HepG2 (cell line): ENCODE data around the gene HOXC9. TPM values are rescaled to one million over a fixed set of nuclear protein-coding genes. Genes with fewer than 3 reads are reported as not detected.

ENCODE experiments used
- ATAC-seq: fragments of 200-7000 bp; cut with Tn5 transposase; 3 replicates; pipeline ENCODE4 v1.9.1; 2020; ENCODE audit warnings: mild to moderate bottlenecking, moderate library complexity
- BruUV-seq: library from RNA; stranded (reverse); fragments of 400-500 nt; replicated peaks from 2 replicates; lab custom pipeline; 2021; lab: Mats Ljungman, UMichigan
- CTCF ChIA-PET: fragments of 300-600 bp; formaldehyde crosslinking; extraction: SDS; loops from one replicate; lab custom pipeline; 2021; ENCODE audit warnings: low total read pairs, inconsistent platforms, low intra/inter-chr PET ratio; lab: Yijun Ruan, JAX
- POLR2A ChIA-PET: fragments of 350-600 bp; sonication (Branson Sonifier 250); formaldehyde crosslinking; loops from one replicate; lab custom pipeline; 2020; ENCODE audit warnings: antibody characterized with exemption, inconsistent platforms; lab: Yijun Ruan, JAX
- DNase-seq: peaks from one replicate; pipeline ENCODE4 v3.0.0-alpha.2; 2015; ENCODE audit warnings: low spot score
- FAIRE-seq: peaks from 3 replicates; lab custom pipeline; 2011; peaks lifted over from hg19 to GRCh38; lab: Jason Lieb, UNC
- H2AFZ ChIP-seq: one replicate; pipeline ENCODE4 v1.6.1; 2011; ENCODE audit warnings: low read length, inconsistent platforms
- H3K27ac ChIP-seq: fragments of 300-600 bp; 3 replicates; pipeline ENCODE4 v1.8.0; 2011; ENCODE audit warnings: mixed run types, mild to moderate bottlenecking, mixed read lengths, low read length, inconsistent platforms; ENCODE audit not compliant: insufficient read depth; ENCODE audit errors: extremely low read length
- H3K27me3 ChIP-seq, 2 experiments: fragments of 200-600 bp in 1 of 2; 2 replicates in 1 of 2; 3 replicates in 1 of 2; pipeline versions ENCODE4 v1.6.0 to v1.8.0; 2011; ENCODE audit warnings: low read length in 2 of 2, mild to moderate bottlenecking in 2 of 2, moderate library complexity in 2 of 2, inconsistent platforms in 1 of 2; ENCODE audit not compliant: insufficient read depth in 2 of 2, control insufficient read depth in 1 of 2
- H3K36me3 ChIP-seq, 2 experiments: fragments of 200-600 bp in 1 of 2; replicated peaks in 1 of 2; 2 replicates in 1 of 2; 3 replicates in 1 of 2; pipeline versions ENCODE4 v1.5.1 to v1.8.0; 2011; ENCODE audit warnings: low read length in 2 of 2, inconsistent platforms in 1 of 2; ENCODE audit not compliant: insufficient read depth in 2 of 2, control insufficient read depth in 1 of 2
- H3K4me1 ChIP-seq: 2 replicates; pipeline ENCODE4 v1.5.1; 2012; ENCODE audit warnings: low read length, inconsistent platforms; ENCODE audit not compliant: insufficient read depth
- H3K4me2 ChIP-seq: 2 replicates; pipeline ENCODE4 v1.6.0; 2011; ENCODE audit warnings: low read depth, low read length, inconsistent platforms
- H3K4me3 ChIP-seq, 3 experiments: fragments of 200-600 bp in 1 of 3; sonication (generic), shearing (Covaris generic) in 1 of 3; replicated peaks in 1 of 3; 2 replicates each; pipeline ENCODE4 v1.5.1; 2011 to 2016; ENCODE audit warnings: low read length in 3 of 3, inconsistent platforms in 2 of 3, low read depth in 2 of 3, mild to moderate bottlenecking in 2 of 3, control low read depth in 1 of 3, mixed read lengths in 1 of 3; ENCODE audit not compliant: insufficient read depth in 1 of 3
- H3K79me2 ChIP-seq: one replicate; pipeline ENCODE4 v1.6.1; 2011; ENCODE audit warnings: low read length, inconsistent platforms; ENCODE audit not compliant: insufficient read depth
- H3K9ac ChIP-seq: 2 replicates; pipeline ENCODE4 v1.6.0; 2011; ENCODE audit warnings: mild to moderate bottlenecking, low read depth, low read length, inconsistent platforms; ENCODE audit not compliant: insufficient read depth
- H3K9me3 ChIP-seq: 2 replicates; pipeline ENCODE4 v1.5.1; 2012; ENCODE audit warnings: mild to moderate bottlenecking, low read length
- H4K20me1 ChIP-seq: 2 replicates; pipeline ENCODE4 v1.6.0; 2011; ENCODE audit warnings: inconsistent platforms, mild to moderate bottlenecking, low read length, moderate library complexity; ENCODE audit not compliant: insufficient read depth
- DNMT3B ChIP-seq: conservative IDR thresholded peaks from 2 replicates; pipeline ENCODE4 v1.6.1; 2016; ENCODE audit warnings: missing biosample characterization, control low read depth
- HCFC1 ChIP-seq: fragments of 150-350 bp; IDR thresholded peaks from 2 replicates; pipeline ENCODE4 v1.6.1; 2014; ENCODE audit warnings: low read depth, low read length
- ZMYM4 ChIP-seq: sonication (generic); formaldehyde crosslinking; IDR thresholded peaks from 2 replicates; pipeline ENCODE4 v1.8.1; 2023; ENCODE audit warnings: mild to moderate bottlenecking, missing genetic modification reagents
- ZNF253 ChIP-seq: sonication (generic); formaldehyde crosslinking; IDR thresholded peaks from 2 replicates; pipeline ENCODE4 v1.8.0; 2022; ENCODE audit warnings: mild to moderate bottlenecking, missing genetic modification reagents, borderline replicate concordance
- ZNF510 ChIP-seq: sonication (generic); formaldehyde crosslinking; IDR thresholded peaks from 2 replicates; pipeline ENCODE4 v1.4.0; 2020; ENCODE audit warnings: low read depth, mild to moderate bottlenecking, missing genetic modification reagents
- ZSCAN25 ChIP-seq: sonication (generic); formaldehyde crosslinking; IDR thresholded peaks from 2 replicates; pipeline ENCODE4 v1.8.0; 2022; ENCODE audit warnings: mild to moderate bottlenecking, missing genetic modification reagents
- WGBS: methylation state at CpG from one replicate; pipeline ENCODE4 v1.1.6; 2017; ENCODE audit warnings: low lambda C conversion rate; 5-methylcytosine and 5-hydroxymethylcytosine counted together
- in situ Hi-C: cut with HindIII; loops from 2 replicates; pipeline ENCODE4 v1.10.0; 2017; ENCODE audit warnings: low pct_unique_long_range_greater_than_20kb; ENCODE audit not compliant: extremely low pct_ligation_motif_present
- intact Hi-C: fragments of 100-400 bp; cut with micrococcal nuclease; formaldehyde crosslinking; loops from one replicate; pipeline ENCODE4 v1.10.0; 2022; ENCODE audit not compliant: unreplicated experiment
- polyA plus RNA-seq, 8 experiments: library from polyadenylated mRNA; depleted of rRNA in 3 of 8; stranded (reverse) in 7 of 8; unstranded in 1 of 8; fragments of >200 nt; fragmentation: Illumina TruSeq in 4 of 8; extraction: Trizol in 4 of 8; gene quantifications; 2 replicates each; pipeline versions ENCODE4 v1.2.1 to v1.2.3, GENCODE V29; 2011 to 2016; ENCODE audit warnings: low read depth in 4 of 8, missing spikeins in 1 of 8, mixed read lengths in 1 of 8; ENCODE audit not compliant: insufficient read depth in 1 of 8
- total RNA-seq, 5 experiments: library from RNA; depleted of rRNA; stranded (reverse); fragments of >200 nt; fragmentation: Illumina TruSeq; extraction: Trizol; gene quantifications; 2 replicates each; pipeline ENCODE4 v1.2.3, GENCODE V29; 2016; ENCODE audit warnings: low read depth in 1 of 5
- TF ChIP-seq, protein P1 (sequence below): sonication (generic); formaldehyde crosslinking; conservative IDR thresholded peaks from 2 replicates; pipeline ENCODE4 v1.8.0; 2022; ENCODE audit warnings: mild to moderate bottlenecking, moderate library complexity, missing genetic modification reagents

HOXC9 gene
- total and polyA plus RNA-seq, 2 of the 13 experiments (the other 11 are each of a cell fraction or from before 2014, with no cell fraction given), result 0.11 to 1.1 TPM

DNA sequence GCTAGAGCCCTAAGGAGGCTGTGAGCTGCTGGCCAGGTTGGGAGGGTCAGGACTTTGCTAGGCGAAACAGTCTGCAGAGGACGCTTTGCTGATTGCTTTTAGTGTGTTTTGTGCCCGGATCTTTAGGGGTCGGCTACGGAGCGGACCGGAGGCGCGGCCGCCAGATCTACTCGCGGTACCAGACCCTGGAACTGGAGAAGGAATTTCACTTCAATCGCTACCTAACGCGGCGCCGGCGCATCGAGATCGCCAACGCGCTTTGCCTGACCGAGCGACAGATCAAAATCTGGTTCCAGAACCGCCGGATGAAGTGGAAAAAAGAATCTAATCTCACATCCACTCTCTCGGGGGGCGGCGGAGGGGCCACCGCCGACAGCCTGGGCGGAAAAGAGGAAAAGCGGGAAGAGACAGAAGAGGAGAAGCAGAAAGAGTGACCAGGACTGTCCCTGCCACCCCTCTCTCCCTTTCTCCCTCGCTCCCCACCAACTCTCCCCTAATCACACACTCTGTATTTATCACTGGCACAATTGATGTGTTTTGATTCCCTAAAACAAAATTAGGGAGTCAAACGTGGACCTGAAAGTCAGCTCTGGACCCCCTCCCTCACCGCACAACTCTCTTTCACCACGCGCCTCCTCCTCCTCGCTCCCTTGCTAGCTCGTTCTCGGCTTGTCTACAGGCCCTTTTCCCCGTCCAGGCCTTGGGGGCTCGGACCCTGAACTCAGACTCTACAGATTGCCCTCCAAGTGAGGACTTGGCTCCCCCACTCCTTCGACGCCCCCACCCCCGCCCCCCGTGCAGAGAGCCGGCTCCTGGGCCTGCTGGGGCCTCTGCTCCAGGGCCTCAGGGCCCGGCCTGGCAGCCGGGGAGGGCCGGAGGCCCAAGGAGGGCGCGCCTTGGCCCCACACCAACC is 29.8 kb downstream of the HOXC9 start:
- no TSS peak for BruUV-seq
- intact Hi-C loops, result loop anchor here (5.0 kb wide), 1 partner anchor 108 kb away; no protein-coding TSS in a partner anchor

More for the DNA sequence above, 29.8 kb downstream of the HOXC9 start:
- Histone ChIP-seq H3K9ac (no peak overlapping the region), H4K20me1 (no peaks in the 10 kb centered on the region), H2AFZ (no peak overlapping the region), H3K27me3 (peaks cover 4 to 85% of the 10 kb centered on the region in 2 experiments; a peak in 4 of 5 replicates), H3K9me3 (no peaks in the 10 kb centered on the region), H3K79me2 (no peaks in the 10 kb centered on the region), H3K36me3 (no peaks in the 10 kb centered on the region), H3K27ac (no peak overlapping the region), H3K4me2 (no peak overlapping the region), H3K4me1 (peaks cover 7% of the 10 kb centered on the region; the same call in 1 of the 2 replicates), H3K4me3 (no peak overlapping the region)
- in situ Hi-C loops, result loop anchor here (5.0 kb wide), 2 partner anchors 103 to 163 kb away; no protein-coding TSS in a partner anchor
- ChIA-PET CTCF (no interaction called here), POLR2A (no interaction called here)
- no peak for FAIRE-seq
- WGBS, result 53% methylated on average over 50 of the region's 53 CpGs
- ATAC-seq, result no peak
- TF ChIP-seq HCFC1 (no peak), ZMYM4 (CRISPR knock-in tag) (no peak), ZNF253 (no peak), ZNF510 (CRISPR knock-in tag) (no peak), ZSCAN25 (CRISPR knock-in tag) (no peak), DNMT3B (CRISPR knock-in tag) (no peak)
- TF ChIP-seq, protein P1, sequence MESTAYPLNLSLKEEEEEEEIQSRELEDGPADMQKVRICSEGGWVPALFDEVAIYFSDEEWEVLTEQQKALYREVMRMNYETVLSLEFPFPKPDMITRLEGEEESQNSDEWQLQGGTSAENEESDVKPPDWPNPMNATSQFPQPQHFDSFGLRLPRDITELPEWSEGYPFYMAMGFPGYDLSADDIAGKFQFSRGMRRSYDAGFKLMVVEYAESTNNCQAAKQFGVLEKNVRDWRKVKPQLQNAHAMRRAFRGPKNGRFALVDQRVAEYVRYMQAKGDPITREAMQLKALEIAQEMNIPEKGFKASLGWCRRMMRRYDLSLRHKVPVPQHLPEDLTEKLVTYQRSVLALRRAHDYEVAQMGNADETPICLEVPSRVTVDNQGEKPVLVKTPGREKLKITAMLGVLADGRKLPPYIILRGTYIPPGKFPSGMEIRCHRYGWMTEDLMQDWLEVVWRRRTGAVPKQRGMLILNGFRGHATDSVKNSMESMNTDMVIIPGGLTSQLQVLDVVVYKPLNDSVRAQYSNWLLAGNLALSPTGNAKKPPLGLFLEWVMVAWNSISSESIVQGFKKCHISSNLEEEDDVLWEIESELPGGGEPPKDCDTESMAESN (CRISPR knock-in tag), result no peak
- DNase-seq, result no peak
